SK-N-SH (cell line): ENCODE measurements around the gene SND1. TPM values are rescaled to one million over a fixed set of nuclear protein-coding genes. Genes with fewer than 3 reads are reported as not detected.

Source experiments
- CTCF ChIA-PET: fragments of 300-600, 350-600 bp; formaldehyde crosslinking; extraction: SDS; loops from one replicate; lab custom pipeline; 2021; lab: Yijun Ruan, JAX
- POLR2A ChIA-PET: fragments of 350-600 bp; sonication (Branson Sonifier 250); formaldehyde crosslinking; extraction: SDS; loops from one replicate; lab custom pipeline; 2020; ENCODE audit warnings: antibody characterized with exemption, inconsistent platforms; lab: Yijun Ruan, JAX
- DNase-seq: peaks from one replicate; pipeline ENCODE4 v3.0.0; 2012
- H2AFZ ChIP-seq: fragments of 200-600 bp; sonication (generic); 2 replicates; pipeline ENCODE4 v1.8.1; 2016; ENCODE audit warnings: antibody characterized with exemption, mild to moderate bottlenecking, low read depth
- H3F3A ChIP-seq: fragments of 200-600 bp; sonication (generic); replicated peaks from 2 replicates; pipeline ENCODE3; 2016; ENCODE audit warnings: antibody characterized with exemption, mild to moderate bottlenecking; ENCODE audit not compliant: insufficient read depth
- H3K27ac ChIP-seq, 2 experiments: fragments of 200-500 bp in 1 of 2; fragments of 200-600 bp in 1 of 2; sonication (Bioruptor generic) in 1 of 2; sonication (generic), shearing (Covaris generic) in 1 of 2; 2 replicates each; pipeline versions ENCODE4 v1.5.1 to v1.6.1; 2014 to 2016; ENCODE audit warnings: low read depth in 2 of 2, inconsistent platforms in 1 of 2, low read length in 1 of 2, mild to moderate bottlenecking in 1 of 2, mixed read lengths in 1 of 2
- H3K27me3 ChIP-seq: fragments of 200-600 bp; sonication (generic), shearing (Covaris generic); 2 replicates; pipeline ENCODE4 v1.6.1; 2016; ENCODE audit warnings: mixed run types; ENCODE audit not compliant: insufficient read depth
- H3K36me3 ChIP-seq, 2 experiments: fragments of 200-500 bp in 1 of 2; fragments of 200-600 bp in 1 of 2; sonication (Bioruptor generic) in 1 of 2; sonication (generic) in 1 of 2; replicated peaks in 1 of 2; 2 replicates each; pipeline versions ENCODE3 to v1.5.1; 2014 to 2016; ENCODE audit warnings: low read length in 1 of 2, mild to moderate bottlenecking in 1 of 2; ENCODE audit not compliant: insufficient read depth in 2 of 2, control insufficient read depth in 1 of 2
- H3K4me1 ChIP-seq, 2 experiments: fragments of 200-500 bp in 1 of 2; fragments of 200-600 bp in 1 of 2; sonication (Bioruptor generic) in 1 of 2; sonication (generic), shearing (Covaris generic) in 1 of 2; 2 replicates each; pipeline versions ENCODE4 v1.5.1 to v1.6.1; 2014 to 2016; ENCODE audit warnings: low read depth in 1 of 2, low read length in 1 of 2, mixed run types in 1 of 2; ENCODE audit not compliant: insufficient read depth in 2 of 2, control insufficient read depth in 1 of 2
- H3K4me2 ChIP-seq: fragments of 200-600 bp; sonication (generic), shearing (Covaris generic); 2 replicates; pipeline ENCODE4 v1.6.1; 2017; ENCODE audit warnings: mixed run types
- H3K4me3 ChIP-seq, 2 experiments: fragments of 200-500 bp in 1 of 2; fragments of 200-600 bp in 1 of 2; sonication (Bioruptor generic) in 1 of 2; sonication (generic), shearing (Covaris generic) in 1 of 2; 2 replicates each; pipeline versions ENCODE4 v1.5.1 to v1.8.1; 2014 to 2016; ENCODE audit warnings: low read depth in 2 of 2, inconsistent platforms in 1 of 2, low read length in 1 of 2, mild to moderate bottlenecking in 1 of 2, mixed read lengths in 1 of 2, moderate library complexity in 1 of 2
- H3K79me2 ChIP-seq: fragments of 200-600 bp; sonication (generic); 2 replicates; pipeline ENCODE4 v1.8.1; 2017; ENCODE audit warnings: mild to moderate bottlenecking; ENCODE audit not compliant: insufficient read depth
- H3K9ac ChIP-seq: fragments of 200-600 bp; sonication (generic); 2 replicates; pipeline ENCODE4 v1.6.1; 2017; ENCODE audit warnings: mixed run types
- H3K9me2 ChIP-seq: fragments of 200-600 bp; sonication (generic); 2 replicates; pipeline ENCODE4 v1.6.1; 2017; ENCODE audit warnings: mixed run types
- H3K9me3 ChIP-seq: fragments of 200-600 bp; sonication (generic); 2 replicates; pipeline ENCODE4 v1.6.1; 2017; ENCODE audit warnings: mixed run types, mild to moderate bottlenecking, moderate library complexity
- H4K20me1 ChIP-seq: fragments of 200-600 bp; sonication (generic); 2 replicates; pipeline ENCODE4 v1.6.1; 2017; ENCODE audit warnings: mild to moderate bottlenecking, mixed run types; ENCODE audit not compliant: insufficient read depth
- ELF1 ChIP-seq: IDR thresholded peaks from 2 replicates; pipeline ENCODE4 v1.4.0; 2012
- FOXJ3 ChIP-seq: sonication (generic); formaldehyde crosslinking; IDR thresholded peaks from 2 replicates; pipeline ENCODE4 v1.5.1; 2020; ENCODE audit warnings: mild to moderate bottlenecking, missing genetic modification reagents
- GABPA ChIP-seq: IDR thresholded peaks from 2 replicates; pipeline ENCODE4 v1.4.0; 2012; ENCODE audit warnings: low read depth, mild to moderate bottlenecking
- IRF3 ChIP-seq: fragments of 150-350 bp; IDR thresholded peaks from 2 replicates; pipeline ENCODE4 v1.6.1; 2016; ENCODE audit warnings: mild to moderate bottlenecking, low read depth, low read length
- PBX3 ChIP-seq: IDR thresholded peaks from 2 replicates; pipeline ENCODE4; 2012
- RAD21 ChIP-seq: IDR thresholded peaks from 2 replicates; pipeline ENCODE4 v1.6.1; 2012; ENCODE audit warnings: mild to moderate bottlenecking, low read length
- RCOR1 ChIP-seq: fragments of 150-350 bp; IDR thresholded peaks from 2 replicates; pipeline ENCODE4 v1.6.1; 2017; ENCODE audit warnings: antibody characterized with exemption, low read length
- REST ChIP-seq: IDR thresholded peaks from 2 replicates; pipeline ENCODE4 v1.6.1; 2012; ENCODE audit warnings: mild to moderate bottlenecking, low read depth, low read length, moderate library complexity
- RXRA ChIP-seq: IDR thresholded peaks from 2 replicates; pipeline ENCODE4 v1.4.0; 2012; ENCODE audit warnings: low read depth, mild to moderate bottlenecking, borderline replicate concordance
- TEAD4 ChIP-seq: IDR thresholded peaks from 2 replicates; pipeline ENCODE4 v1.4.0; 2012; ENCODE audit warnings: mild to moderate bottlenecking, borderline replicate concordance; ENCODE audit not compliant: insufficient read depth
- YY1 ChIP-seq: IDR thresholded peaks from 2 replicates; pipeline ENCODE4 v1.4.0; 2012; ENCODE audit warnings: low read depth, mild to moderate bottlenecking
- ZBTB33 ChIP-seq: IDR thresholded peaks from 2 replicates; pipeline ENCODE4 v1.4.0; 2012; ENCODE audit warnings: low read depth, borderline replicate concordance
- WGBS: methylation state at CpG from one replicate; pipeline ENCODE4 v1.1.6; 2017; ENCODE audit warnings: low lambda C conversion rate; 5-methylcytosine and 5-hydroxymethylcytosine counted together
- polyA plus RNA-seq, 3 experiments: library from polyadenylated mRNA; depleted of rRNA; stranded (reverse); fragments of >200 nt; gene quantifications; 2 replicates each; pipeline ENCODE4 v1.2.3, GENCODE V29; 2012

Gene SND1
- polyA plus RNA-seq, 1 of the 3 experiments (the other 2 are of a cell fraction), result 165 TPM

GRCh38 chr7:127961786-127962453 is 309.9 kb downstream of the SND1 start:
- 0 out of 2 replicates have a peak, but pooled peaks cover 1% of the 10 kb centered on the region for H4K20me1 ChIP-seq
- no peaks in the 10 kb centered on the region for H3F3A ChIP-seq
- CTCF ChIA-PET, result interaction anchor here (0.6 to 2.3 kb wide), 4 partner anchors 14 to 254 kb away, joined by 3 to 10 read pairs (median 3); no protein-coding TSS in a partner anchor
- 97% methylated on average over 9 of the region's 9 CpGs for WGBS
- H3K9ac ChIP-seq, result no peak overlapping the region
- peaks cover 18 to 25% of the 10 kb centered on the region in 2 experiments for H3K36me3 ChIP-seq
- no peaks in the 10 kb centered on the region for H3K9me2 ChIP-seq
- H3K79me2 ChIP-seq, result peaks cover 11% of the 10 kb centered on the region; the same call in 1 of the 2 replicates
- no peak overlapping the region for H3K4me2 ChIP-seq
- H3K9me3 ChIP-seq, result no peaks in the 10 kb centered on the region
- peaks cover 0 to 4% of the 10 kb centered on the region in 2 experiments; a peak in 1 of 4 replicates for H3K4me1 ChIP-seq
- POLR2A ChIA-PET, result no interaction called here
- TF ChIP-seq FOXJ3 (CRISPR knock-in tag) (no peak), RAD21 (no peak), PBX3 (no peak), ELF1 (no peak), RCOR1 (no peak), GABPA (no peak), TEAD4 (no peak), YY1 (no peak), RXRA (no peak), IRF3 (no peak), REST (no peak), ZBTB33 (no peak)
- TF ChIP-seq, all 33 proteins: peak for 0
- DNase-seq, result no peak
- Histone ChIP-seq H2AFZ (no peak overlapping the region), H3K27ac (no peak overlapping the region), H3K27me3 (no peaks in the 10 kb centered on the region), H3K4me3 (no peak overlapping the region)
